ENCODE measurements around the gene RFC2. TPM values are rescaled to one million over a fixed set of nuclear protein-coding genes. Genes with fewer than 3 reads are reported as not detected.

Gene RFC2
- total RNA-seq, 1 donor: 22.0 TPM

DNA sequence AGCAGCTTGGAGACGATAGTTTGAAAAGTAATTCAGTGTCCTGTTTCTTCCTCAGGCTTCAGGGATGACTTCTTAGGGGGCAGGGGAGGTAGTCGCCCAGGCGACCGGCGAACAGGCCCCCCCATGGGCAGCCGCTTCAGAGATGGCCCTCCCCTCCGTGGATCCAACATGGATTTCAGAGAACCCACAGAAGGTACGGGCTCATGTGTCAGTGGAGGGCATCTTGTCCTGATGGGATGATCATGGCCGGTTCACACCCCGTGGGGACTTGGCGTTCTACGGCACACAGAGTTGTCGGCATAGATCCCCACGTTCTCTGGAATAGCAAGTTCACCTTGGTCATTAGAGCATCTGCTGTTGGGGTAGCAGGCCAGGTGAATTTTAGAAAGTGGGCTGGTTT is 59.5 kb downstream of the RFC2 start:
- TF ChIP-seq, protein P1, sequence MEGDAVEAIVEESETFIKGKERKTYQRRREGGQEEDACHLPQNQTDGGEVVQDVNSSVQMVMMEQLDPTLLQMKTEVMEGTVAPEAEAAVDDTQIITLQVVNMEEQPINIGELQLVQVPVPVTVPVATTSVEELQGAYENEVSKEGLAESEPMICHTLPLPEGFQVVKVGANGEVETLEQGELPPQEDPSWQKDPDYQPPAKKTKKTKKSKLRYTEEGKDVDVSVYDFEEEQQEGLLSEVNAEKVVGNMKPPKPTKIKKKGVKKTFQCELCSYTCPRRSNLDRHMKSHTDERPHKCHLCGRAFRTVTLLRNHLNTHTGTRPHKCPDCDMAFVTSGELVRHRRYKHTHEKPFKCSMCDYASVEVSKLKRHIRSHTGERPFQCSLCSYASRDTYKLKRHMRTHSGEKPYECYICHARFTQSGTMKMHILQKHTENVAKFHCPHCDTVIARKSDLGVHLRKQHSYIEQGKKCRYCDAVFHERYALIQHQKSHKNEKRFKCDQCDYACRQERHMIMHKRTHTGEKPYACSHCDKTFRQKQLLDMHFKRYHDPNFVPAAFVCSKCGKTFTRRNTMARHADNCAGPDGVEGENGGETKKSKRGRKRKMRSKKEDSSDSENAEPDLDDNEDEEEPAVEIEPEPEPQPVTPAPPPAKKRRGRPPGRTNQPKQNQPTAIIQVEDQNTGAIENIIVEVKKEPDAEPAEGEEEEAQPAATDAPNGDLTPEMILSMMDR (IDR thresholded peaks at IDR 0.05; ENCODE audit: insufficient read depth, low read depth, low read length): no peak
- H3K4me3 ChIP-seq (ENCODE audit: low read depth, low read length): no peak overlapping the region
- DNase-seq (ENCODE audit: low read depth): no peak

DNA sequence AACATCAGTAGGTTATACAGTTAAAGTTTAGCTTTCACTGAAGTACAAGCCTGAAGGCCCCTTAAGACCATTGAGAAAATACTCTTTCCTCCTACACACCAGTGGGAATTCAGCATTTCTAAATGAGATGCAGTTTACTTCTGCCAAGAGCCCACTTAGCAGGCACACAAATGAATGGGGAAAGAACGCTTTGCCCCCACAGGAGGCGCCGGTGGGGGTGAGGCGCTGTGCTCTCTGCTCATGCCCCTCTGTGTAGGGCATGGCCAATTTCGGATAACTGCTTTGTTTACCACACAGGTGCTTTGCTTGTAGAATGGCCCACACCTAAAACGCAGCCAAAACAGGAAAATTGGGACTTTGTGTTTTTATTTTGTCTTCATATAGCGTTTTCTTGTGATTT is 60.3 kb downstream of the RFC2 start:
- TF ChIP-seq, protein P1 (IDR thresholded peaks at IDR 0.05; ENCODE audit: insufficient read depth, low read depth, low read length): no peak
- no peak for DNase-seq (ENCODE audit: low read depth)
- no peak overlapping the region for H3K4me3 ChIP-seq (ENCODE audit: low read depth, low read length)

DNA sequence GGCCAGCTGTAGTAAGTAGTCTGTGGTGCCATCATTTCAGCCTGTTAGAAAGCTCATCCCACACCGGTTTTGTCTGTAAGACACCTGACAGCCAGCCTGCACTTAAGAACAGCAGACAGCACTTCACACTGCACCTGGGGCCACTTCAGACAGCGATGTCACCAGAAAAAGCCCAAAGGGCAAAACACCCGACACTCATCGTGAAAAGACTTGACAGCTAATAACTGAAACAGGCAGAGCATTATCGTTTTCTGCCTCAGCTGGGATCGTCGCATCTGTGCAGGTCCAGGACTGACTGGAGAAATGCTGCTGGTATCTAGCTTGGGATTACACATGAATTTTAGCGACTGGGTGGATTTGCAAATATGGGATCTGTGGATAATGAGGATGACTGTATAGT is 61.1 kb downstream of the RFC2 start:
- H3K4me3 ChIP-seq (ENCODE audit: low read depth, low read length): no peak overlapping the region
- TF ChIP-seq, protein P1 (IDR thresholded peaks at IDR 0.05; ENCODE audit: insufficient read depth, low read depth, low read length): no peak
- DNase-seq (ENCODE audit: low read depth): no peak

DNA sequence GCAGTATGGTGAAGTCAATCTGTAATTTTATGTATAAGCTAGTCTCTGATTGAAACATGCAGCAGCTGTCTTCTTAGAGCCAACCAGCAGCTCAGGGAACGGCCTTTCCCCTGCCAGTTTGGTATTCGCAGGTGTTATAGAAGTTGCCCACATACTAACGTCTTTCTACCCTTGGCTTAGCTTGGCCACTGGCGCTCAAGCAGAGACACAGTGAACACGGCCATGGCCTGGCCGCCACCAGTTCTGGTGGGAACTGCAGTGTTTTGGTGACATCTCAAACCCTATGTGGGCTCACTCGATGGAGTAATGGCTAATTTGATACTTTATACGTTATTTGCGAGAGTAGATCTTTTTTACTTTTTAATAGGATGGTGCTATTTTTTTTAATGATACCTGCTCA is 63.0 kb downstream of the RFC2 start:
- no peak for DNase-seq (ENCODE audit: low read depth)
- TF ChIP-seq, protein P1 (IDR thresholded peaks at IDR 0.05; ENCODE audit: insufficient read depth, low read depth, low read length): no peak
- no peak overlapping the region for H3K4me3 ChIP-seq (ENCODE audit: low read depth, low read length)

DNA sequence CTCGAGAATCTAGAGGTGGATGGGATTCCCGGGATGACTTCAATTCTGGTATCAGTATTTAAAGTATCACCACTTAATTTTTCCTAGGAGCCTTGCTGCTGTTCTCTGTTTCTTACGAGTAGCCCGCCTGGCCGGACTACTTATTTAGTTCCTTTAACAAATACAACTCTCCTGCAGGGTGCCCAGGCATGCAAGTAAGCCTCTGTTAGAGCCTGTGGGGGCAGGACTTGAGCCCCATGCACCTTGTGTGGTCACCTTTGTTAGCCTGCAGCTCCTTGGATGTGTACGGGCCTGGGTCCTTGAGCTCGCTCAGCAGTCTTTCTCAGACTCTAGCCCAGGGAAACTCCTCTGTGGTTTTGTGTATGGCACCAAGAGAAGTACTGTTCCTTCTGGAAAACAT is 63.9 kb downstream of the RFC2 start:
- TF ChIP-seq, protein P1 (IDR thresholded peaks at IDR 0.05; ENCODE audit: insufficient read depth, low read depth, low read length): no peak
- H3K4me3 ChIP-seq (ENCODE audit: low read depth, low read length): no peak overlapping the region
- DNase-seq (ENCODE audit: low read depth): no peak

DNA sequence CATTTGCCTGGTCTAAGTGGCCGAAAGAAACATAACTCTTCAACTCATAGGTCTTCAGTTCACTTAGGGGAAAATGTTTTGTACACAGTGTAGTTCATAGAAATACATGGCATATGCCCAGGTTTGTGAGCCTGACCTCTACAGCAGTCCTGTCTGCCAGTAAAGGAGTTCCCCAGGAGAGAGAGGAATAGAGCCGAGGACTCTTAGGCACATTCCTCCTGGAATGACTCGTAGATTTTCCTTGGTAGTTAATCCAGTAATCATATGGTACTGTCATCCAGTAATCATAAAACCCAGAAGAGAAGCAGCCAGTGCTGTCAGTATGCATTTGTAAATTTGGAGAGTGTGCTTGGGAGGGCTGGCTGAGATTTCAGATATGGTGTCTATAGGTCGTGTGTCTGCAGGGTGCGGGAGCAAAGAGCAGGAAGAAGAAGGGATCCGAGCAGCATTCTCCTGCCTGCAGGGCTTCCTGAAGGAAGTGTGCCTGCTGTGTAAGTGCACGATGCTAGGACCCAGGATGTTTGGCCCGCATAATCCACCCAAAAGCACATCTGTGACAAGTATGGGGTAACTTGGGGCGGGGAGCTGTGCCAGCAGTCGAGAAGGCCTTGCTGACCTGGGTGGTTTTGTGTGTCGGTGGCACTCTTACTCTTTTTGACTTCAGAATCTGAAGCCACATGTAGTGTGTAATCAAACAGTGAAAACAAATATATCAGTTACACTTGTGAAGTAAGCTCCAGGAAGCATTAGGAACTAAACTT is 66.1 kb downstream of the RFC2 start:
- TF ChIP-seq, protein P1 (IDR thresholded peaks at IDR 0.05; ENCODE audit: insufficient read depth, low read depth, low read length): no peak
- no peak overlapping the region for H3K4me3 ChIP-seq (ENCODE audit: low read depth, low read length)
- DNase-seq (ENCODE audit: low read depth): peak; percentile 49

DNA sequence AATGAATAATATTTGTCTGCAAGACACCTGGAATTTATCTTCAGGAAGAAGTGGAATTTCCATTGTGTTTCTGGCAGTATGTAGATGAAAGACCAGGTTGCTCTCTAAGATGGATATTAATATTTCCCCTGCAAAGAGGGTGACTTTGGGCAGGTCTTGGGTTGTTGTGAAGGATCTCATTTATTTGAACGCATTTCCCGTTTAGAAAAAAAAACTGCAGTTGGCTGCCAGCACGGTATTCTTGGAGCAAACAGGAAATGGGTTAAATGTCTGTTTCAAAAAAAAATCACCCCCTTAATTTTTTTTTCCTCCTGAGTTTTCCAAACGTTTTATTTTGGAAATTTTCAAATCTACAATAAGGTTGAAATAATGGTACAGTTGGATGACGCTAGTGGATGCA is 68.6 kb downstream of the RFC2 start:
- DNase-seq (ENCODE audit: low read depth): no peak
- no peak overlapping the region for H3K4me3 ChIP-seq (ENCODE audit: low read depth, low read length)
- TF ChIP-seq, protein P1 (IDR thresholded peaks at IDR 0.05; ENCODE audit: insufficient read depth, low read depth, low read length): no peak

Measured in fibroblast of villous mesenchyme (primary cell).